ENCODE data around the gene CCHCR1. TPM values are rescaled to one million over a fixed set of nuclear protein-coding genes. Genes with fewer than 3 reads are reported as not detected.

CCHCR1 gene
- polyA plus RNA-seq, 3 donors, result 2.2 to 8.4 (median 2.8) TPM

DNA sequence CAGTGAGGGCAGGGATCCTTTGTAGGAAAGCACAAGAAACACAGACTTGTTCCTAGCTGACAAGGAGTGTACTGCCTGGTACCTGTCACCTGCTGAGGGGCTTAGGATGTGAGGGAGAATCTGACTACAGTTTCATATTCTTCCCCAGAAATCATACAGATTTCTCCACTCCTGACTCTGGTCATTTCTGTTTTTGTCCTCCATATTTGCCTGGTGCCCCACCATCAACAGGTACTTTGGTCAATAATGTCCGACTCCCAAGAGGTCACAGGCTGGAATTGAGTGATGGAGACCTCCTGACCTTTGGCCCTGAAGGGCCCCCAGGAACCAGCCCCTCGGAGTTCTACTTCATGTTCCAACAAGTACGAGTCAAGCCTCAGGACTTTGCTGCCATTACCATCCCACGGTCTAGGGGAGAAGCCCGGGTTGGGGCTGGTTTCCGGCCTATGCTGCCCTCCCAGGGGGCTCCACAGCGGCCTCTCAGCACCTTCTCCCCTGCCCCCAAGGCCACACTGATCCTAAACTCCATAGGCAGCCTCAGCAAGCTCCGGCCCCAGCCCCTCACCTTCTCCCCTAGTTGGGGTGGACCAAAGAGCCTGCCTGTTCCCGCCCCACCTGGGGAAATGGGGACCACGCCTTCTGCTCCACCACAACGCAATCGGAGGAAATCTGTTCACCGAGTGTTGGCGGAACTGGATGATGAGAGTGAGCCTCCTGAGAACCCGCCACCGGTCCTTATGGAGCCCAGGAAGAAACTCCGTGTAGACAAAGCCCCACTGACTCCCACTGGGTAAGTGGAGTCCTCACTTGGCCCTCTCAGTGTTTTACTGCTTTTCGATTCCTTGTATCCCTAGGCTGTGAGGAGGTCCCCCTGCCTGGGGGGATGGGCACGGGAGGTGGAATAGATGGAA, 3.9 kb upstream of the CCHCR1 start:
- H3K9me3 Mint-ChIP-seq, result no peaks in the 10 kb centered on the region
- intact Hi-C loops (cut with micrococcal nuclease), result no loop called here
- no peak overlapping the region for H3K4me3 Mint-ChIP-seq
- peak overlapping the region in 3 of 7 donors; percentile 32 to 80 (median 75) for H3K27ac Mint-ChIP-seq
- Histone ChIP-seq H3K27me3 (ENCODE audit: control insufficient read depth in 2 of 2, insufficient read depth in 2 of 2, low read length in 2 of 2) (no peaks in the 10 kb centered on the region), H3K79me2 (ENCODE audit: insufficient read depth, low read length) (peaks cover 21% of the 10 kb centered on the region), H3K9me3 (replicated peaks in 1 of 2; ENCODE audit: control insufficient read depth in 1 of 2, insufficient read depth in 1 of 2, low read length in 2 of 2) (no peaks in the 10 kb centered on the region), H3K27ac (ENCODE audit: low read depth in 1 of 2, low read length in 2 of 2) (no peak overlapping the region), H3K4me1 (ENCODE audit: control insufficient read depth in 1 of 2, insufficient read depth in 2 of 2, low read length in 2 of 2) (peaks cover 17 to 24% of the 10 kb centered on the region in 2 donors), H3K4me2 (replicated peaks; ENCODE audit: extremely low read depth, low read length, poor library complexity, severe bottlenecking) (no peak overlapping the region), H2AFZ (ENCODE audit: insufficient read depth, low read depth, low read length, poor library complexity, severe bottlenecking) (no peak overlapping the region), H3K9ac (ENCODE audit: insufficient read depth, low read length, poor library complexity, severe bottlenecking) (no peak overlapping the region), H3K36me3 (replicated peaks in 1 of 2; ENCODE audit: control insufficient read depth in 1 of 2, insufficient read depth in 2 of 2, low read length in 2 of 2) (peaks cover 2 to 20% of the 10 kb centered on the region in 2 donors), H3K4me3 (replicated peaks in 1 of 3; ENCODE audit: low read depth in 2 of 3, low read length in 3 of 3) (no peak overlapping the region), H4K20me1 (ENCODE audit: insufficient read depth, low read length) (no peaks in the 10 kb centered on the region)
- no peak for DNase-seq
- WGBS (ENCODE audit: insufficient coverage), result 94% methylated on average over 12 of the region's 19 CpGs
- H3K4me1 Mint-ChIP-seq, result peaks cover 33% of the 10 kb centered on the region
- no peak for TF ChIP-seq CTCF (IDR thresholded peaks at IDR 0.05)
- peaks cover 0 to 3% (median 0%) of the 10 kb centered on the region in 3 donors for H3K27me3 Mint-ChIP-seq (ENCODE audit: low read depth in 3 of 3)
- H3K36me3 Mint-ChIP-seq, result peaks cover 5 to 27% of the 10 kb centered on the region in 2 donors

GRCh38 chr6:31158863-31159855, 1.6 kb upstream of the CCHCR1 start:
- H3K9me3 ChIP-seq (replicated peaks in 1 of 2; ENCODE audit: control insufficient read depth in 1 of 2, insufficient read depth in 1 of 2, low read length in 2 of 2), result no peaks in the 10 kb centered on the region
- Mint-ChIP-seq H3K36me3 (peaks cover 13 to 36% of the 10 kb centered on the region in 2 donors), H3K4me3 (peak overlapping the region; percentile 91 to 94), H3K4me1 (peaks cover 31% of the 10 kb centered on the region), H3K27me3 (ENCODE audit: low read depth in 3 of 3) (peaks cover 0 to 2% (median 0%) of the 10 kb centered on the region in 3 donors), H3K27ac (peak overlapping the region in 5 of 7 donors; percentile 31 to 90 (median 78)), H3K9me3 (no peaks in the 10 kb centered on the region)
- H3K4me1 ChIP-seq (ENCODE audit: control insufficient read depth in 1 of 2, insufficient read depth in 2 of 2, low read length in 2 of 2), result peaks cover 17 to 24% of the 10 kb centered on the region in 2 donors
- H3K4me3 ChIP-seq (replicated peaks in 1 of 3; ENCODE audit: low read depth in 2 of 3, low read length in 3 of 3), result peak overlapping the region; percentile 79 to 92 (median 81)
- H3K9ac ChIP-seq (ENCODE audit: insufficient read depth, low read length, poor library complexity, severe bottlenecking), result peak overlapping the region; percentile 69
- peak overlapping the region; percentile 88 for H2AFZ ChIP-seq (ENCODE audit: insufficient read depth, low read depth, low read length, poor library complexity, severe bottlenecking)
- H3K4me2 ChIP-seq (replicated peaks; ENCODE audit: extremely low read depth, low read length, poor library complexity, severe bottlenecking), result peak overlapping the region; percentile 99
- 27% methylated on average over 23 of the region's 35 CpGs for WGBS (ENCODE audit: insufficient coverage)
- no peaks in the 10 kb centered on the region for H3K27me3 ChIP-seq (ENCODE audit: control insufficient read depth in 2 of 2, insufficient read depth in 2 of 2, low read length in 2 of 2)
- no peaks in the 10 kb centered on the region for H4K20me1 ChIP-seq (ENCODE audit: insufficient read depth, low read length)
- no peak for DNase-seq
- peaks cover 21% of the 10 kb centered on the region for H3K79me2 ChIP-seq (ENCODE audit: insufficient read depth, low read length)
- peaks cover 2 to 27% of the 10 kb centered on the region in 2 donors for H3K36me3 ChIP-seq (replicated peaks in 1 of 2; ENCODE audit: control insufficient read depth in 1 of 2, insufficient read depth in 2 of 2, low read length in 2 of 2)
- intact Hi-C loops (cut with micrococcal nuclease), result no loop called here
- TF ChIP-seq CTCF (IDR thresholded peaks at IDR 0.05), result no peak
- peak overlapping the region in 1 of 2 donors; percentile 56 for H3K27ac ChIP-seq (ENCODE audit: low read depth in 1 of 2, low read length in 2 of 2)
